ENCODE results near the gene ZDHHC14.

The ZDHHC14 gene

GRCh38 chr6:157520596-157521361, 139.8 kb downstream of the ZDHHC14 start:
- no peak for DNase-seq

GRCh38 chr6:157521362-157522335, 140.7 kb downstream of the ZDHHC14 start:
- DNase-seq, result no peak

GRCh38 chr6:157522472-157522871, 141.5 kb downstream of the ZDHHC14 start:
- DNase-seq, result no peak

- DNase-seq, result no peak
Measured at GRCh38 chr6:157524735-157525134, 143.7 kb downstream of the ZDHHC14 start.

- no peak for DNase-seq
Measured at GRCh38 chr6:157525292-157525889, 144.4 kb downstream of the ZDHHC14 start.

DNA sequence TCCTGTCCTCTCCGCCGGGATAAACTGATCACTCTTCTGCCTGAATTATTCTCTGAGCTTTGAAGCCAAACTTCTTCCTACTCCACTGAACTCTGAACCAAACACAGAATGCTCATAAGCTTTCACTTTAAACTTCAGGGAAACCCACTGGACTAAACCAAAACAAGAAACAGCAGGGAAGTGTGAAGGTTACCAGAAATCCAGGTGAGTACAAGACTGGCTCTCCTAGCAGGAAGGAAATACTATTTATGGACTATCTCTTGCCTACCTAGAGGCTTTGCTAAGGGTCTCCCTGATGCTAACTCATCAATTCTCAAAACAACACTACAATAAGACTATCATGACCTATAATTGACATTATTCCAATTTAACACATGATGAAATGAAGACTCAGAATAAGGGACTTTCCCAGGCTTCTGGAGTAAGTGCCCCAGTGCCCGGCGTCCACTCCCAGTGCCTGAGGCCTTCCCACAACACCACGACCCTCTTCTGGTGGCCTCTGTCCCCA, 145.0 kb downstream of the ZDHHC14 start:
- DNase-seq, result no peak

DNA sequence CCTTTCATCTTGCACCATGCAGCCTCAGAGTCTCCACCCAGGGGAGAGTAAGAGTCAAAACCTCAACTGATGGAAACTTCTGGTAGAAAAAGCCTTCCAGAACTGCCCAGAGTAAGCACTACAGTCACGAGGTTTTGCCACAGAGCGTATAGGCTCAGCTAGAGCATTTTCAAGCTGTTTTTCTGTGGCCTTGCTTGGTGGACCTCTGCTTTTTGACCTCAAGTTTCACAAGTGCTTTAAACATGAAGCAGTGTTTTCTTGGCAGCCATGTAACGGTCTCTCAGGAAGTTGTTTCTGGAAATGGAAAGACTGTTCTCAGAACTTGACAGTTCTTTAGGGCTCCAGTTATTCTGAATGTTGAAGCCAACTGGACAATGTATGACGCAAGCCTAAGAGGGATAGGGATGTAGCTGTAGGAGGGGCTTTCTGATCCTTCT, 146.5 kb downstream of the ZDHHC14 start:
- DNase-seq, result no peak

DNA sequence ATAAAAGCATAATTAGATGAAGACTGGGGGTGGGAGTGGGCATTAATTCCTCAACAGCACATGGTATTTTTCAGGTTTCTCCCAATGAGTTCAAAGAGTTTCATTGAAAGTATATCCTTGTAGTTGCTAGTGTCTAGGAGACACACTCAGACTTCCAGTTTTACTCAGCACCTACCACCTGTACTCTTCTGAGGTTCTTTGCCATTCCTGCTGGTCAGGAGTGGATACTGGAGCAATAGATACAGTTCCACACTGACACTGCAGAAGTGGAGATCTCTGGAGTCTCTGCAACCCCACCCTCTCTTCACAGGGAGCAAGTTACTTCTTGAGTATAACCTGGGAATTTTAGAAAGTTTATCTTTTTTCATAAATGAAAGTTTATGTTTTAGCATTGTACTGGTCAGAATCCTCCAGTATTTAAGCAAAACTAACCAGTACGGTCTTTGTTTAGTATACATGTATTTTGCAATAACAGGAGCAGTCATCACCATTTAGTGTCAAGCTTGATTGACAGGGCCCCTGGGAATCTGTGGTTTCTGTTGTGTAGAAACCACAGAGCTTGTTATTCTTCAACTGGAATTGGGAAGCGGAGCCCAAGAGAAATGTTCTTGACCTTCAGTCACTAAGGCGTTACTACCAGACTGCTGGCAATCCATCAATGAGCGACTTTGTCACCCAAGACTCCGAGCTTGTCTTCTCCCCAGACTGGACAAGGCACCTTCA, 148.1 kb downstream of the ZDHHC14 start:
- DNase-seq, result no peak

DNA sequence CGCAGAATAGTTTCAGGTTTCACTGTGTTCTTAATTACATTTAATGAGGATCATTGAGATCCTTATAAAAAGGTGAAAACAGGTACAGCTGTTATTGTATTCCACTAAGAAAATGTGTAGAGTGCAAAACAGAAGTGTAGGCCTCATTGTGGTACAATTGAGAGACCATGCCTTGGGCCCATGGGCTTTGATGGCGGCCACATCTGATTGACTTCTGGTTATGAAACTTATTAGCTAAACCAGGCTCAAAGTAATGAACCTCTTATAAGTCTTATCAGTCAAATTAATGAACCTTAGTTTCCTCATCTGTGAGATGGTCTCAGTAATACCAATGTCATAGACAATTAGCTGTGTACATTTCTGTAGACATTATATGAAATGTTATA, 148.7 kb downstream of the ZDHHC14 start:
- DNase-seq, result no peak

DNA sequence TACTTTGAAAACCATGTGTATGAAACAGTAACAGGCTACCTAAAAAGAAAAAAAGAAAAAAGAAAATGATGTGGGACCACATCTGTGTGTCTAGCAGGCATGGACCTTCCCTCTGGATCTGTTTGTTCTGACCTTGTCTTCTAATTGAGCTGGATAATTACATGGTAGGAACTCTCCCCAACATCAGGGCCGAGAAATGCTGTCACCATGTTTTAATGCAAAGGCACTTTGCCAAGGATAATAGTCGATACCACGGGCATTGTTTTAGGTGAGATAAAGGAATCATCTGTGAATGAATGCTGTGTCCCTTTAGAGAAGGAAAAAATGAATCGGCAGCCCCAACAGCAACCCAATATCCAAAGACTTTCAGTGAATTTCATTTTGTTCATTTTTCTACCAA, 149.1 kb downstream of the ZDHHC14 start:
- DNase-seq, result no peak

DNA sequence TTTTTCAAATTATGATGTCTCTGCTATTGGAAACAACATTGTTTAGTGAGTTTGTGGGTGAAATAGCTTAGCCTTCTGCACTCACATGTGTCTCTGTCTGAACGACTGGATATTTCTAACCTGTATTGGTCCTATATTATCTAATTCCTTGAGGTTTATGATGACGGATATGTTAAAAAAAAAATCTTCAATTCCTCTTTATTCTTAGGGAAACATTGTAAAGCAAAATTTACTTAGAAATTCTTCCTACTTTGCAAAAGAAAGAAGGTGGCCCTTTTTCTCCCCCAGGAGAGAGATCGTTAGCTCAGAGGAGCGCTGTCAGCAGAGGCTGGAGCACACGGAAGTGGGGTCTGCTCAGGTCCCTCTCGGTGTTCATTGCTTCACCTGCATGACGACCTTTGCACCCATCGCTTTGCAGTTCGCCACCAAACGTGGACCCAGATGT, 149.8 kb downstream of the ZDHHC14 start:
- no peak for DNase-seq

- no peak for DNase-seq
Measured at GRCh38 chr6:157531169-157531985, 150.4 kb downstream of the ZDHHC14 start.

DNA sequence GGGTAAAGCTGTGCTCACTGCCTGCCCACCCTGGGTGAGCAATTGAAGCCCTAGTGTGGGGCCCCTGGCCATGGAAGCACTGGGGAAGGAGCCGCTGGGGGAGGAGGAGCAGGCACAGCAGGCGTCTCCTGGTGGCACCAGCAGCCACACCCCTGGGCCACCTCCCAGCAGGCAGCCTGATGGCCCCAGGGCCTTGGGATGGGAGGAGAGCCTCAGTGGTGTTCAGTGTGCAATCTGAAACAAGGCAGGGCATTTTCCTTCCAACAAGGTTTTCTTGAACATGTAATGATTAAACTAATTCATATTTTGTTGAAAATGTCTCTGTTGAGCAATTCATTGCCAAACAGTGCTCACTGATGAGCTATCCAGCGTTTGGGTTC, 151.0 kb downstream of the ZDHHC14 start:
- no peak for DNase-seq

DNA sequence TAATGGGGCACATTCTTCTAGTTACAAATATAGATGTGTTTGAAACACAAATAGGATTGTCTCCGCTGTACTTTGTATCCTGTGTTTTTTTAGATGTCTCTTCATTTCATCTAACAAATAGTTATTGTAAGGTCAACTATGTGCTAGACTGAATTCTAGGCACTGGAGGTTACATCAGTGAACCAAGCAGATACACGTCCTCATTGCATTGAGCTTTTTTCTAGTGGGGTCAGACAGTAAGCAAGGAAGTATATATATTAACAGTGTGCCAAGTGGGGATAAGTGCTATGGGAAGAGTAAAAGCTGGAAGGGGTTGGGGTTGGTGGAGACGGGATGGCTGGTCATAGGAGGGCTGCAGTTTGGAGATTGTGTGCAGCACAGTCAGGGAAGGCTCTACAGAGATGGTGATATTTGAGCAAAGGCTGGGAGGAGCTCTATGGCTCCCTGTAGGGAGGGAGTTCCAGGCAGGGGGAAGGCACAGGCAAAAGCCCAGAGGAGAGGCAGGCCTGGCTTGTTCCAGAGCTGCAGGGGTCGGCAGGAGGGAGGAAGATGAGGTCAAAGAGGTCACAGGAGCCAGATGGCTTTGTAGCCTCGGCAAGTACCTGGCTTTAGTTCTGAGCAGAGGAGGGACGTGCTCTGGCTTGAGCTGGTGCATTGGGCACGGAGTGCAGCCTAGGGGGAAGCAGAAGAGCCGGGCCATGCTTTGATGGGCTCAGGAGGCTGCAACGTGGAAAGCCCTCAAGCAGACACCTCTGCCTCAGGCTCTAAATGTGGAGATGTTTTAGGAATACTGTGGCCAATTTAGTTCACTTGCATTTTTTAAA, 152.3 kb downstream of the ZDHHC14 start:
- DNase-seq, result no peak

DNA sequence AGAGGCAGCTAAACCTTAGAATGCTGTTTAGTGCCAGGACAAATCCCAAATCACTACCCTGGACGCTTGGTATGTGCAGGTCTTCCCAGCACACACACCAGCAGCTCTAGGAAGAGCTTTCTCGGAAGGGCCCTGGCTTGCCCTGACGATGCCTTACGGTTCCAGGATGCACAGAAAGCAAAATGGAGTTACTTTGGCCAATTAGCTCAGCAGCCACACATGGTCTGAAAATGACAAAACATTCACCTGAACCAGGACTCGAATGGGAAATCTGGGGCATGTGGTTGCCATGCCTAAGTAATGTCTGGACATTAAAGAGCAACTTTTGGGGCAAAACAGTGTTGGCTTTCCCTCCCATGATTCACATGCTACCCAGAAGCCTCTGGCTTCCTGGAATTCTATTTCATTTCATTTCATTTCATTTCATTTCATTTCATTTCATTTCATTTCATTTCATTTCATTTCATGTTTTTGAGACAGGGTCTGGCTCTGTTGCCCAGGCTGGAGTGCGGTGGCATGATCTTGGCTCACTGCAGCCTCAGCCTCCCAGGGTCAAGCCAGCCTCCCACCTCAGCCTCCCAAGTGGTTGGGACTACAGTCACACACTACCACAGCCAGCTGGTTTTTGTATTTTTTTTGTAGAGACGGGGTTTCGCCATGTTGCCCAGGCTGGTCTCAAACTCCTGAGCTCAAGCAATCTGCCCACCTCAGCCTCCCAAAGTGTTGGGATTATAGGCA, 153.3 kb downstream of the ZDHHC14 start:
- no peak for DNase-seq

- no peak for DNase-seq
Measured at GRCh38 chr6:157534977-157535339, 154.0 kb downstream of the ZDHHC14 start.

GRCh38 chr6:157535340-157536222, 154.6 kb downstream of the ZDHHC14 start:
- DNase-seq, result no peak

DNA sequence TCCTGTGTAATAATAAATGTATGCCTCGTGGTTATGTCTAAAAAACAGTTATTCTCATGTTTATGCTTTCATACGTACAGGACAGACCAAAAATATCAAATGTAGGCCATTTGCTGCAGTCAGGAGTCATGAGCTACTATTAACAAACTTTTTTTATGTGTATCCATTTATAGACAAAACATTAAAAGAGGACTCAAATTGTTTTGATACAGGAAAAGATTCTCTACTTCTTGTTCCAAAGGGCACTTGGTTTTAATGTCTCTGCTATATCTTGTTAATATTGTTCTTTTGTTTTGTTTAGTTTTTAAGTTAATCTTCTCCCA, 155.2 kb downstream of the ZDHHC14 start:
- no peak for DNase-seq

DNA sequence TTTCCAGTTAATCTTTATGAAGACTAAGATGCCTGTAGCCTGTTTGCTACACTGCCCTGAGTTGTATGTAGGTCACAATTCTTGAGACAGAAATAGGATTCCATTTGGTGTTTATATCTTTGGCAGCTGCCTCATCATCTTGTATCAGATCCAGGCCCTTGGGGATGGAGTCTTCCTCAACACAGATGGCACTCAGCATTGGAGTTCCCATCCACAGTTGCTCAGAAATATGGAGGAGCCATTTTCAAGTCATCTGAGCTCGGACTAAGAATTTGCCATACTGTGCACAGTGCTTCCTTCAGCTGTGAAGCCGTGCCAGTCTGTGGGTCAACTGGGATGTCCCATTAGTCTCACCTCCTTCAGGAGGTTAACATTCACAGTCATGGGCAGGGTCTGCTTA, 156.6 kb downstream of the ZDHHC14 start:
- DNase-seq, result no peak
